Ectodermal cell (in vitro differentiated cells): Measurements from ENCODE around the gene TRIM28.
A peak's percentile ranks its signal among the peaks of the same experiment; 100 is the strongest.
"Not testable (repeated sequence)": the region's sequence is repeated elsewhere in the genome, so short reads cannot be mapped to it uniquely, and the experiment has no call there.

ENCODE experiments used
- H3K27ac ChIP-seq: 2 replicates; pipeline ENCODE4 v1.7.0; 2013; ENCODE audit warnings: mild to moderate bottlenecking, low read depth, low read length; ENCODE audit not compliant: insufficient read depth, poor library complexity, severe bottlenecking
- H3K27me3 ChIP-seq: 2 replicates; pipeline ENCODE4 v1.7.0; 2013; ENCODE audit warnings: mild to moderate bottlenecking, low read length; ENCODE audit not compliant: insufficient read depth, control insufficient read depth, poor library complexity, severe bottlenecking
- H3K36me3 ChIP-seq: one replicate; pipeline ENCODE4 v1.7.0; 2013; ENCODE audit warnings: low read length; ENCODE audit not compliant: control insufficient read depth, insufficient read depth
- H3K4me1 ChIP-seq: one replicate; pipeline ENCODE4 v1.7.0; 2013; ENCODE audit warnings: low read length; ENCODE audit not compliant: control insufficient read depth, insufficient read depth
- H3K4me3 ChIP-seq: 2 replicates; pipeline ENCODE4 v1.7.0; 2013; ENCODE audit warnings: low read depth, low read length, control low read depth; ENCODE audit not compliant: insufficient read depth
- H3K9me3 ChIP-seq: 2 replicates; pipeline ENCODE4 v1.7.0; 2013; ENCODE audit warnings: mild to moderate bottlenecking, low read length, moderate library complexity; ENCODE audit not compliant: control insufficient read depth
- WGBS, 2 experiments: methylation state at CpG; one replicate each; pipeline ENCODE4 v1.1.7; 2013; ENCODE audit warnings: missing lambda C conversion rate in 2 of 2; 5-methylcytosine and 5-hydroxymethylcytosine counted together

Gene TRIM28

DNA sequence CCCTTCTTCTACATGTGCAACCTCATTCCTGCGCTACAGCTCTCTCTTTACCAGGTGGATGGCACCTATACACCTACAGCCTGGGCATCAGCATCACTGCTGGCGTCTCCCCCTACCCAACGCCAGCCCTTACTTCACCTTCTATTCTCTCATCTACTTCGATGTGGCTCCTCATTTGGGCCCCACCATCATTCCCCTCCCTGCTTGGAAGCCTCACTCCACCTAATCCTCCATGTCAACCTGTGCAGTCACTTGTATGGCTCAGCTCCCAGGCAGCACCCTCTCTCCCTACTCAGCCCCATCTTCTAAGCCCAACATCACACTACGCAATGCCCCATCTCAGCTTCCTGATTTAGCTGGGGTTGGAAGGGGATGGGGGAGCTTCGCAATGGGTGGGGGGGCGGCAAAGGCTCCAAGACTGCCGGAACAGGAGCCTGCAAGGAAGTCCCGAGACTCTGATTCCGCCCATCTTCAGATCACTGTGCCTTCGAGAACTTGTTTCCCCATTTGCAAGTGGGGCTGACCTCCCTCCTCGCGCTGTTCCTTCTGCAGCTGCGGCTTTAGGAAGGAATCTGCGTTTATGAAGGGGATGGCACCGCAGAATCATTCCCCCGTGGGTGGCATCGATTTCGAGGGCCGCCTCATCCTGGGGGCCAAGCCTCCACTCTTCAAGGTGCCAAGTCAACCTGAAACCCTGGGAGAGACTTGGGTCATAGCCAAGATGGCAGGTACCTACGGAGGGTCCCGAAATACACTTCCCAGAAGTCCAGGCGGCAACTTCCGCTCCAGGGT lies 28.4 kb downstream of the TRIM28 start:
- peak overlapping the region; percentile 68 for H3K4me3 ChIP-seq
- H3K36me3 ChIP-seq, result peaks cover 8% of the 10 kb centered on the region
- H3K27ac ChIP-seq, result peak overlapping the region; percentile 98
- H3K9me3 ChIP-seq, result no peaks in the 10 kb centered on the region
- no peaks in the 10 kb centered on the region for H3K27me3 ChIP-seq
- 55% methylated on average over 24 of the region's 24 CpGs for WGBS, 2 experiments
- peaks cover 12% of the 10 kb centered on the region for H3K4me1 ChIP-seq

DNA sequence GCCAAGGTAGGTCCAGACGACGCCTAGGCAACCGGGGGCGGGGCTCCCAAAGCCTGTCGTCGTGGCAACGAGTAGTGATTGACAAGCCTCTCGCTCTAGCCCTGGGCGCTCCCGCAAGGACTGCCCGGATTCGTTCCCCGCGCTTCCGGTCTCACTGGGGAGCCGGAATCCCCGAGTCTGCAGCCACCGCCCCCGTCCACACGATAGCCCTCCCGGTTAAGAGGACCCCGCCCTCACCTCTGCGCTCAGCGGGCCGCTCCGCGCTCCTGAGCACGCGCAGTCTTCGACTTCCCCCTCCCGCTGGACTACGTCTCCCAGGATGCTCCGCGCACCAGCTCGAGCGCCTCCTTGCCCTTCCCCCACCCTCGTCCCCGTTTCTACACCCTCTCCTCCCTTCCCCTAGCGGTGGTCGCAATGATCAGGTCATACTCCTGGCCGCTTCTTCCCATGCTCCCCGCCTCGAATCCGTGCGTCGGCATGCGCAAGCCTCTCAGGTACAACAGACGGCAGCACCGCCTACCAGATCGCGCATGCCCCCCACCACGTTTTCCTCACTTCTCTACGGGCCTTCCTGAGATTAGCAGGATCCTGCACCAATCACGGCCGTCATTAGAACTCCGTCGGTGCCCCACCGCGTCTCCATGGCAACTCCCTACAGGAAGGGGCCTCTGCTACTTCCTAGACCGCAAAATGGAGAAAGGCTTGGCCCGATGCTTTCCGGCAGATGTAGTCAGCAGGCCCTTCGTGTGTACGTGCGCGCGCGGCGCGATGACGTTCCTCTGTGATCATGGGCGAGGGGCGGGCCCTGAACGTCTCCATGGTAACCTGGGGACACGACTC lies 29.2 kb downstream of the TRIM28 start, which contains the start of gene MZF1:
Gene MZF1 (minus strand): TSS at position 518 of the 840 bp plus-strand sequence. CDS start 1,946 bp downstream, outside the sequence.
- no peaks in the 10 kb centered on the region for H3K27me3 ChIP-seq
- no peaks in the 10 kb centered on the region for H3K9me3 ChIP-seq
- peak within 1 kb of the TSS; percentile 68 for H3K4me3 ChIP-seq
- WGBS, 2 experiments, result 0% methylated on average over 75 of the region's 75 CpGs
- H3K36me3 ChIP-seq, result peaks cover 8% of the 10 kb centered on the region
- peak within 1 kb of the TSS; percentile 98 for H3K27ac ChIP-seq
- H3K4me1 ChIP-seq, result peaks cover 12% of the 10 kb centered on the region

DNA sequence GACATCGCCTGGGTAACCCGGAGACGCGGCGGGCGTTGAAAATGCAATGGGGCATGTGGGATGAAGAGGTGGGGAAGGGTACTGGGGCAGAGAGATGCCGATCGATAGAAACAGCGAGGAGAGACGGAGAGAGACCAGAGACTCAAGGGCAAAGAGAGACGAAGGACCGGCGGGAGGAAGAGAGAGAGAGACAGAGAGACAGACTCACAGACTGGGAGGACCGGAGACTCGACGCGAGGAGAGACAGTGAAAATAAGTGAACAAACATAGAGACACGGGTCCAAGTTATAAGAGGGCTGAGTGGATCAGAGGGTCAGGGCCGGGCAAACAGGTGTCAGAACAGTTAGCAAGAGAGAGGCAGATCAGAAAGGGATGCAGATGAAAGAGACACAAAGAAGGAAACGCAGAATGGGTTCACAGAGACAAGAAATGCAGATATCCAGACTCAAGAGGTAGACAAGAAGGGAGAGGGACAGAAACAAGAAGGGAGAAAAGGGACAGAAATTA lies 29.8 kb downstream of the TRIM28 start:
- Histone ChIP-seq H3K4me3 (peak overlapping the region; percentile 68), H3K9me3 (no peaks in the 10 kb centered on the region), H3K4me1 (peaks cover 12% of the 10 kb centered on the region), H3K36me3 (peaks cover 8% of the 10 kb centered on the region), H3K27me3 (no peaks in the 10 kb centered on the region), H3K27ac (peak overlapping the region; percentile 68)
- WGBS, 2 experiments, result 6 to 7% methylated on average over 20 of the region's 20 CpGs

DNA sequence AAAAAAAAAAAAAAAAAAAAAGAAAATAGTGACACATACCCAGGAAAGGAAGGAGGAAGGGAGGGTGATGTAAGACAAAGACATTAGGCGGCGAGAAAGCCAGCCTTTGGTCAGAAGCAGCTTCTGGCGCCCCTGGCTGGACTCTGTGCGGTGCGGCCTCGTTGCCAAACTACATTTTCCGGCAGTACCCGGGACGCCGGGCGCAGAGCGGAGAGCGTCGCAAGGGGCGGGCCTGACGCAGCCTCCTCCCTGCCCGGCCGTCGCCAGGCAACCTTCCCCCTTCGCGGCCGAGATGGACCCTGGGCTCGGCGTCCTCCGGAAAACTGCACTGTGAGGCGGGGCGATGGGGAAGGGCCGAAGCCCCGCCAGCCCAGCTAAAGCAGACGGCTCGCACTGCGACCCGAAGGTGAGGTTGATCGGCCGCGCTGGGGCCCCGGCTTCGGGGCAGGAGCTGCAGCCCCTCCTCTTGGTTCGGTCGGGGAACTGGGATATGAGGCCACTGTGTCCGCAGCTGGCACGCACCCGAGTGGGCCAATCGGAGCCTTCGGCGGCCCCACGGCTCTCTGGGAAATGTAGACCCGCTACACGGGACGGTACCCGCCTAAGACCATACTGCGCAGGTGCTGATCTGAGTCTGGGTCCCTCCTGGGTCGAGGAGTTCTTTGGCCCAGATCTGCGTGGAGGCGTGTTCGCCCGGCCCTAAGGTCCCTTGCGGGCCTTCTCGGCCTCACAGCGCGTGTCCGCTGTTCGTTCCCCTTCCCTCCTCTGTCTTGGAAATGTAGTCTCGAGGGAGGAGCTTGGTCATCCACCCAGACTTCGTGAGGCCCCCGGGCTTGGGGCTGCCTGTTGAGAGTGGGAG lies 31.5 kb downstream of the TRIM28 start:
- Histone ChIP-seq H3K4me3 (peak overlapping the region; percentile 83), H3K4me1 (peaks cover 12% of the 10 kb centered on the region), H3K9me3 (no peaks in the 10 kb centered on the region), H3K36me3 (peaks cover 8% of the 10 kb centered on the region), H3K27me3 (no peaks in the 10 kb centered on the region), H3K27ac (peak overlapping the region; percentile 87)
- WGBS, 2 experiments, result 0% methylated on average over 66 of the region's 66 CpGs

DNA sequence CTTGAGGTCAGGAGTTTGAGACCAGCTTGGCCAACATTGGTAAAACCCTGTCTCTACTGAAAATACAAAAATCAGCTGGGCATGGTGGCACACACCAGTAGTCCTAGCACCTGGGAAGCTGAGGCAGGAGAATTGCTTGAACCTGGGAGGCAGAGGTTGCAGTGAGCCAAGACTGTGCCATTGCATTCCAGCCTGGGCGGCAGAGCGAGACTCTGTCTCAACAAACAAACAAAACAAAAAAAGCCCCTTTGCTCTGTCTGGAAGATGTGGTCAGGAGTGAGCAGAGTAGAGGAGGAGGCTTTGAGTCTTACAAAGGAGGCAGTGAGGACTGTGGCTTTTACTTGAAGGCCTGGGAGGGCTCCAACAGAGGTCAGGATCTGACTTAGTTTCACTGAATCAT lies 33.7 kb downstream of the TRIM28 start:
- not testable (repeated sequence) for H3K27me3 ChIP-seq, H3K4me1 ChIP-seq, H3K36me3 ChIP-seq, H3K9me3 ChIP-seq, H3K4me3 ChIP-seq, H3K27ac ChIP-seq
- 81 to 96% methylated on average over 2 of the region's 2 CpGs for WGBS, 2 experiments

DNA sequence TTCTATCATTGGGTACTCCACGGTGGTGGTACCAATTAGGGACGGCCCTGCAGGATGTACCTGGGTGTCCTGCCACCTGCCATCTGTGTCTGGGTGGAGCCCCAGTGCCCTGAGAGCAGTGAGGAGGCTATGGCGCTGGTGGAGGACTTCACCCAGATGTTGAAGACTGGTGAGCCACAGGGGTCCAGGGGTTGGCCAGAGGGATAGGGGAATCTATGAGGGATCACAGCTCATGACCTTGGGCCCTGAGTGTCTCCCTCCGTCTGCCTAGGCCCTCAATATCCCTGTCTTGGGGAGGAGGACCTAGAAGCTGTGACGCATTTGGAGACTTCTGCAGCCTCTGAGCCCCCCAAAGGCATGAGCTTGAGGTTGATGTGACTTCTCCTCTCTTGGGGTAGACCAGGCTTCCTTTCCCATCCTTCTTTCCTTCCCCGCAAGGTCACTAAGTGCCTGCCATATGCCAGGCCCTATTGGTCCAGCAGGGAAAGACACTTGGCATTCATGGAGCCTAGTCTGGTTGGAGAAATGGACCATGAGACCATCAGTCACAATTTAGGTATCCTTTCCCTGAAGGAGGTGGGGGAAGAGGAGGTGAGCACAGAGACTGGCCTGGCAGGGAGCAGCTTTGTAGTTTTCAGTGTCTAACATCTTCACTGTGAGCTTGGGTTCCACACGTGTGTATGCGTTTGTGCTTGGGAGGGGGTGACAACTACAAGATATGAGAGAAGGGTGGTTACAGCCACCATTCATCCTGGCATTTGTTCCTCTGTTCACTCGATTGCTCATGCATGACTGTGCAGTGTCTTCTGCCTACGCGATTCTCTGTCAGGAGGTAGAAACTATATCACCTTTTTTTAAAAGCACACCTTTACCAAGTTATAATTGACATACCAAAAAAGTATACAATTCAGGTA lies 34.4 kb downstream of the TRIM28 start:
- Histone ChIP-seq H3K9me3 (no peaks in the 10 kb centered on the region), H3K36me3 (peaks cover 10% of the 10 kb centered on the region), H3K27me3 (no peaks in the 10 kb centered on the region), H3K27ac (no peak overlapping the region), H3K4me1 (peaks cover 6% of the 10 kb centered on the region), H3K4me3 (no peak overlapping the region)
- 94 to 96% methylated on average over 11 of the region's 11 CpGs for WGBS, 2 experiments

DNA sequence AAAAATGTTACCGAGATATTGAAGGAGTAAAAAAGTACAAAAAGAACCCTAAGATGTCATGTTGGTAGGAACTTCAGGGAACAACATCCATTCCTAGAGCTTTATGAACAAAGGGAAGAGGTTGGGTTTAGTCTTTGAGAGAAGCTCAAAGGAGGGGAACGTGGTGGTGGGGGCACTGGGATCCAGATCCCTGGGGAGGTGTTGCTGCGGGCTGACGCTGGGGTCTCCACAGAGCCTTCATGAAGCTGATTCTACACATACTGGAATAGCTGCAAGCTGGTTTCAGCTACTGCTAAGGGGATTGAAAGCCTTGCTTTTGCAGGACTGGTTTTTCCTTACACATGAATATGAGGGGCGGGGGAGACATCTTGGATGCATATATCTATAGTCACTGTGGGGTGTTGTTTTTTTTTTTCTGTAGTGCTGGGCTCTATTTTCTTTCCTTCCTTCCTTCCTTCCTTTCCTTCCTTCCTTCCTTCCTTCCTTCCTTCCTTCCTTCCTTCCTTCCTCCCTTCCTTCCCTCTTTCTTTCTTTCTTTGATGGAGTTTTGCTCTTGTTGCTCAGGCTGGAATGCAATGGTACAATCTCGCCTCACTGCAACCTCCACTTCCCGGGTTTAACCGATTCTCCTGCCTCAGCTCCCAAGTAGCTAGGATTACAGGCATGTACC lies 35.7 kb downstream of the TRIM28 start:
- Histone ChIP-seq H3K27ac (no peak overlapping the region), H3K4me3 (no peak overlapping the region), H3K4me1 (no peaks in the 10 kb centered on the region), H3K9me3 (no peaks in the 10 kb centered on the region), H3K36me3 (peaks cover 12% of the 10 kb centered on the region), H3K27me3 (no peaks in the 10 kb centered on the region)
- 91 to 93% methylated on average over 8 of the region's 8 CpGs for WGBS, 2 experiments

DNA sequence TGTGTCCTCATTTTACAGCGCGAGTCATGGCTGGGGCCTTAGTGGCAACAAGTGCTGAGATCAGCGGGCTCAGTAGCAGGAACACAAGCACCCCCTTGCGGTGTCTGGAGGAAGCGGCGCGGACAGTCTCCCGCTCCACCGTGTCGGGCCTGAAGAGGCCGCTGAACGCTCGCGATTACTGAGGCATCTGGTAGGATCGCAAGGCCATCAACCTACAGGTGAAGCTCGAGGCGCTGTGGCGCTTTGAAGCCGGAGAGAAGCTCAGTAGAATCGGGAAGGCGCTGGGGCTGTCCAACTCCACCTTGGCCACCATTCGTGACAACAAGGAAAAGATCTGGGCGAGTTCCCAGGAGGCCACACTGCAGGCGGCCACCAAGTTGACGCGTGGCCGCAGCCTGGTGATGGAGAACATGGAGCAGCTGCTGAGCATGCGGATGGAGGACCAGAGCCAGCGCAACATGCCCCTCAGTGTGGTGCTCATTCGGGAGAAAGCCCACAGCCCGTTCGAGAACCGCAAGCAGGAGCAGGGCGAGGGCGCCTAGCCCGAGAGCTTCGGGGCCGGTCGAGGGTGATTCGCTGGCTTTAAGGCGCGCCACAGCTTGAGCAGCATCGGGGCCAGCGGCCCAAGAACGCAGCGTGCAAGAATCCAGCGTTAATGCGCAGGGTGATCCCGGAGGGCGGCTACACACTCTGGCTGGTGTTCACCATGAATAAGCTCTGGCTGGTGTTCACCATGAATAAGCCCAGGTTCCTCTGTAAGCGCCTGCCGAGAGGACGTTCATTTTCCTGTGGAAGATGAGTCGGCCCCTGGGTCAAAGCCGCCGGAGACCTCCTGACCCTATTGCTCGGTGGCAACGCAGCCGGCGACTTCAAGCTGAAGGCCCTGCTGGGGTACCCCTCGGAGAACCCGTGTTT lies 37.6 kb downstream of the TRIM28 start:
- Histone ChIP-seq H3K4me1 (no peaks in the 10 kb centered on the region), H3K4me3 (no peak overlapping the region), H3K36me3 (peaks cover 12% of the 10 kb centered on the region), H3K9me3 (no peaks in the 10 kb centered on the region), H3K27ac (no peak overlapping the region), H3K27me3 (no peaks in the 10 kb centered on the region)
- 72 to 73% methylated on average over 62 of the region's 62 CpGs for WGBS, 2 experiments
